ENCODE data around the gene UFM1.
"Not testable (repeated sequence)": the region's sequence is repeated elsewhere in the genome, so short reads cannot be mapped to it uniquely, and the experiment has no call there.

UFM1 gene

DNA sequence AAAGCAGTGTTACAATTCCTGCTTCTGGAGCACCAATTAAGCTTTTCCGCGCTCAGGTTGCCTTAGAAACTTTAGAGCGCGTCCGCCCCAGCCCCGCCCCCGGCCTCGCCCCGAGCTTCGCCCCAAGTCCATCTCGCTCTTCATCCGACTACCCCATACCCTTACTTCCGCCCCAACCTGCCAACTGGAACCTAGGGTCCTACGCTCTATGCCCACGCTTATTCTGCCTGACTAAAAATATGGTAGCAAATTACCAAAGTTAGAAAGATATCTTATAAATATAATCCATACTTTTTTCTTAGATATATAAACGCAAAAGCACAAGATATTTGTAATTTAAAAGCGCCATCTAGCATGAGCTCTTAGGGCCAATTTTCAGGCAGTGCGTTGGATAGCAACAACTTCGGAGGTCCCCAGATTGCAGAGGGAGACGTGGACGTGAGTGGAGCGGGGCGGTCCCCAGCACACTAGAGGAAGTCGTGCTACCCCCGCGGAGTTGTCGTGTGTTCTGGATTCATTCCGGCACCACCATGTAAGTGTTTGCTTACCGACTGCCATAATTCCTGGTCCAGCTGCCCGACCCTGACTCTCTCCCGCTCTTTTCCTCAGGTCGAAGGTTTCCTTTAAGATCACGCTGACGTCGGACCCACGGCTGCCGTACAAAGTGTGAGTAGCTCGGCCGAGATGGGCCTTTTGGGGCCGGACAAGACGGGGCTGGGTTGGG is at the start of gene UFM1:
UFM1 (plus strand) TSS at position 462 of the 724 bp plus-strand sequence; CDS start at position 531, 69 bp downstream.
- peak; percentile 66 to 81 for DNase-seq (ENCODE audit: low read depth in 2 of 2)

DNA sequence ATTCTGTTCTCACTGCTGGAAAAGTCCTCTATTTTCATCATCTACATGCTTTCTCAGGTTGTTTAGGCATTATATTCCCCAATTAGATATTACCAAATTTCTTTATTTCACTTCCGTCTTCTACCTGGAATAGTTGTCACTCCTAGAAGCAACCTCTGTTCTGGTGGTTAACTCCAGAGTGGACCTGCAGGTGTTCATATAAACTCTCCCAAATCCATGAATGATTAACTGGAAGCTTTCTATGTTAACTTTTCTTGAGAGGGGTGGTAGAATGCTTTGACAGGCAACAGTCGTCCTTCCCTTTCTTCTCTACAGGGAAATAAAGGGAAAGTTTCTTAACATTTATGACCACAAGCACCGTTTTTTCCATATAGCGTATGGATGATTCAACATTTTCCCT is 48.4 kb upstream of the UFM1 start:
- DNase-seq (ENCODE audit: low read depth in 2 of 2) = no peak

DNA sequence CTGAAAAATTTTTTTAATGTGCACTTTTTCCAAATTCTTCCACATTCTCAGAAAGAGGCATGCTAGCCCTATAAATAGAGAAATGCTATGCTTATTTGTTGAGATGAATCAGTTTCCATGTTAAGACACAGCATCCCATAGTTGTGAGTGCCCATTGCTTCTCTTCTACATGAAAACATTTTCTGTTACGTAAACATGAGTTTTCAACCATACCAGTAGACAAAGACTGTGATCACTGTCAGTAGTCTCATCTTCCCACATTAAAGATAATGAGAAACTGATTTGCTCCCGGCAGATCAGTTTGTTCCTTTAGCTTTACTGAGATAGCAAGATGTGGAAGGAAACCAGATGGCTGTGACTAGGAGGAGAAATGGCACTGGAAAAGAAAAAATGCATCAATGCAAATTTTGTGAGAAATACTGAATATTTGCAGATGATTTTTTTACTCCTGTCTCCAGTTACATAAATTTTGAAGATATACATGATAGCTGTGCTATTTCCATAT is 45.8 kb upstream of the UFM1 start:
- no peak for DNase-seq (ENCODE audit: low read depth in 2 of 2)

DNA sequence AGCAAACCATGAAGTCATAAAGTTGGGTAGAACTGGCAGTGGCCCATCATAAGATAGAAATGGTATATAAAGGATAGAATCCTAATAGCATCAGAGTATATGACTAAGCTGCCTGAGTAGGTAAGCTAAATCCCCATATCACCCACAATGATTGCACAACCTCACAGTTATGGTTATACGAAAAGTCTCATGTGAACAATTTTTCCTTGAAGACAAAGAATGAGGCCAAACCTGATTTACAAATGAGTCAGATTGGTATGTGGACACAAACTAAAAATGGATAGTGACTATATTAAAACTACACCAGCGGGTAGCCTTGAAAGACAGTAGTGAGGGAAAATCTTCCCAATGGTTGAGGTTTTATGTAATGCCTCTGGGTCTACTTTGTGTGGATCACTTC is 40.9 kb upstream of the UFM1 start:
- DNase-seq (ENCODE audit: low read depth in 2 of 2) = no peak

DNA sequence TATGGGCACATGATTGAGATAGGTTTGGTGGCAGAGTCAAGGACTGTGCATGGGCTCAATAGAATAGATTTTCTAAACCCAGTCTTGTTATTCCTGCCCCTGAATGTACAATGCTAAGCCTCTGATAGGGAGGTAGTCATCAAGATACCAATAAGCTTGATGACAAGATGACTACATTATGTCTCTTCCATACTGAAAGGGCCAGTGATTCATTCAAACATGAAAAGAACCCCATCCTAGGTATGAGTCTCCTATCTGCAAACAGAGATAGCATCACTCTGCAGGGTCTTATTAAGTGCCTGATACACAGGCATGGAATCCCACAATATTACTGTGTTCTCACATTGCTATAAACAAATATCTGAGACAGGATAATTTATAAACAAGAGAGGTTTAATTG is 40.3 kb upstream of the UFM1 start:
- no peak for DNase-seq (ENCODE audit: low read depth in 2 of 2)

- not testable (repeated sequence) for DNase-seq (ENCODE audit: low read depth in 2 of 2)
These were observed 38.5 kb upstream of the UFM1 start for GRCh38 chr13:38311175-38311574.

DNA sequence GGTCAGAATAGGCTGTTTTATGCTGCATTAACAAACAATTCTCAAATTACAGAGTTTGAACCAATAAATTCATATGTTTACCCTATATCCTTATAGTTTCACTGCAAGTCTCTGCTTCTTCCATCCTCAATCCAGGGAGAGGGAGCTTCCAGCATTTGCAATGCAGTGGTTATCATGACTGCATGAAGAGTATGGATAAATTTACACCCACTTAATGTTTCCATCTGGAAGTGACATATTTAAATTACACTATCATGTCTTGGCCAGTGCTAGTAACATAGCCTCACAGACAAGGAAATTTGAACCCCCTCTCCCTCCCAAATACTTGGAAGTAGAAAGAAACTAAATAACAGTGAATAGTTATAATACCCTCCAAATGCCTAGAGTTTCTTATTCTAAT is 33.5 kb upstream of the UFM1 start:
- DNase-seq (ENCODE audit: low read depth in 2 of 2) = no peak

GRCh38 chr13:38321654-38322053 is 28.0 kb upstream of the UFM1 start:
- no peak for DNase-seq (ENCODE audit: low read depth in 2 of 2)

GRCh38 chr13:38325426-38325825 is 24.2 kb upstream of the UFM1 start:
- no peak for DNase-seq (ENCODE audit: low read depth in 2 of 2)

- DNase-seq (ENCODE audit: low read depth in 2 of 2) = no peak
These were observed 21.0 kb upstream of the UFM1 start for GRCh38 chr13:38328699-38329098.

GRCh38 chr13:38334845-38335244 is 14.8 kb upstream of the UFM1 start:
- no peak for DNase-seq (ENCODE audit: low read depth in 2 of 2)

DNA sequence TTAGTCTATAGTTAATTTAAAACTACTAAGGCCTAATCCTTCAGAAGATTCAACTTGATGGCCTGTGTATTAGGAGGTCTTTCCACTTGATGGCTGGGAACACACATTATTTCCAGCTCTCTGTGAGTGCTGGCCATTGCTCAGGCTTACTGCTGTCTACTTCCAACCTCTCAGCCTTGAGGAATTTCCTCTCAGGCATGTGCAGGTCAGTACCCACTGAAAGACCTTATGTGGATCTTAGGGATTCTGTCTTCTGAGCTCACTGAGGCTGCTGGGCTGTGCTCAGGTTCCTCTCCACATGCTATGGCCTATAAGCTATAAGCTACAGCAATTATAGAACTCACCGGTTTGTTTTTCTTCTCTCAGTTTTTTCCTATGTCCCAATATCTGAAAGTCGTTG is 11.6 kb upstream of the UFM1 start:
- no peak for DNase-seq (ENCODE audit: low read depth in 2 of 2)

- DNase-seq (ENCODE audit: low read depth in 2 of 2) = no peak
These were observed 9.0 kb upstream of the UFM1 start for GRCh38 chr13:38340624-38341023.

DNA sequence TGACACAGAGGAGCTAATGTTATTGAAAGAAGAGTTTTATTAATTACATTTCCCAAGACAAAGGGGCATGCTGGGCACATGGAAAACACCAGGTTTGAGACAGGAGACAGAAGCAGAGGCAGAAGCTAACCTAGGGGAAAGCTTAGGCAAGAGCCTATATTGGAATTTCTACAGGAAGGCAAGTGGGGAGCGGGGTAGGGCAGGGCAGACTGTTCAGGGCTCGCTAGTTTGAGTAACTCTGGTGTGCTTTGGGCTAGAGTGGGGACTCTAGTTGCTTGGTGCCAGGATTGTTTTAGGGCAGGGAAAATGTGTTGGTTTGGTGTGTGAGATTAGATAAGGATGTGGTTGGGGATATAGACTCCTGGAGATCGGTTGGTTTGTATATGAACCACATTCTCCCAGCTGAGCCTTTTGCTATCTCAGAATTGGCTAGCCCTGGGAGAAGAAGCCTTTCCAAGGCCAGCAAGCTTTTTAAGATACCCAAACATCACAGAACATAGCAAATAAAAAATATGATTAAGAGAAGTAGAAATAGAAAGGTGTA is 8.4 kb upstream of the UFM1 start:
- no peak for DNase-seq (ENCODE audit: low read depth in 2 of 2)

GRCh38 chr13:38346764-38347163 is 2.9 kb upstream of the UFM1 start:
- no peak for DNase-seq (ENCODE audit: low read depth in 2 of 2)

DNA sequence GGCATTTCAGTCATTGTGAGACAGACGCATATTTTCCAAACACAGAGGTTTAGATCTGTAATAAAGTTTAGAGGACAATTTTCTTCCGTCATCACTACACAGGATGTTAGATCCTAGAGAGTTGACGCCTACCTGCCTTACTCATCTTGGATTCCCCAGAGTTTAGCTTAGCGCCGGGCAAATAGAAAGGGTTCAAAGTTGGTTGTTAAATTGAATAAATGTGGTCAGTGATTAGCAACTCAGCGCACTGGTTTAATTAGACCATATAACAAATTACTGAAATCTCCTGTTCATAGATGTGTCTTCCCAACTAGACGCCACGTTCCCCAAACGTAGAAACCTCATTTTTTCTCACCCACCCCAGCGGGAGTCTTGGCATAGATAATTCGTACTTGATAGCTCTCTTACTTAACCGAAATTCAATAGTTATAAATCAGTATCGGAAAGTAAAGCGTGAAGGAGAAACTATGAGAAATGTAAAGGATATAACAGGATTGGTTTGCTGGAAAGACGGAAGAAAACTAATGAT is 726 bp upstream of the UFM1 start:
- DNase-seq (ENCODE audit: low read depth in 2 of 2) = peak in 1 of 2 experiments; percentile 9

DNA sequence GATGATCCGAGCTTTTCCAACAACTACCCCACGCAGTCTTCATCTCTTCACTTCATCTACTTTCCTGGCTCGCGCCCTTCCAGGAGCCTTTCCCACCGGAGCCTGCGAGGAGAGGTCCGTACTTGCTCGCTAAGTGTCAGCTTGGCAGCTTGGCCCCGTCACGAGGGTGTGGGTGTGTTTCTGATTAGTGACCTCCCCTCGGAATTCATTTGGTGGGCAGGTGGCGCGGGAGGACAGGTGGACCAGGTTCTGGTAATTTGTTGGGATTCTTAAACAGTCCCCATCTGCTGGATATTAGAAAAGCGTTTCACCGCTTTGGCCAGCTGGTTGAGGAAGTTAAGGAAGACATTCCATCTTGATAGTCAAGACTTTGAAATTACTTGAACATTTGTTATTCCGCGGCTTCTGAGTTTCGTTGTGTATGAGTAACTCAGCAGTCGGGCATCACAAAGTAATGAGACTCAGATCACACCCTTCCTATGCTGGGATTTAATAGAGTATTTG is 515 bp downstream of the UFM1 start:
- DNase-seq (ENCODE audit: low read depth in 2 of 2) = peak; percentile 5 to 47

DNA sequence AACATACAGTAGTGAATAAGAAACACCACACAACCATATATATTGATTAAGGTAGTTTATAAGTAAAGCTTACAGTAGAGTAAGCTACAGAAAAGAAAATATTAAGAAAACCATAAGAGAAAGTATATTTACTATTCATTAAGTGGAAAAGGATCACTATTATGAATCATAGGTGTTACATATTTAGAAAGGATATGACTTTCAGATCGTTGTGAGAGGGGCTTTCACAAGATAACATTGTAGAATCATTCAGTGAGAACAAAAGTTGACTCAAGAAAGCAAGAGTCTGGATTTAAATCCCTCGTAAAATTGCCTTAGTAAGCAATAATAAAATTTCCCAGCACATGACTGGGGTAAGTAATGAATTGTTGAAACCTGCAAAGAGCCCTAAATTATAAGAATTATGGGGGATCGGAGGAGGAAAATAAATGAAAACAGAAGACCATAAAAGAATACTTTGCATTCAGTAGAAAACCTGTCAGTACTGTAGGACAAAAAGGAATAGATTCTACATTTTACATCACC is 6.0 kb downstream of the UFM1 start:
- no peak for DNase-seq (ENCODE audit: low read depth in 2 of 2)

GRCh38 chr13:38358684-38359083 is 9.0 kb downstream of the UFM1 start:
- DNase-seq (ENCODE audit: low read depth in 2 of 2) = no peak

GRCh38 chr13:38361542-38362262 is 12.1 kb downstream of the UFM1 start:
- no peak for DNase-seq (ENCODE audit: low read depth in 2 of 2)

DNA sequence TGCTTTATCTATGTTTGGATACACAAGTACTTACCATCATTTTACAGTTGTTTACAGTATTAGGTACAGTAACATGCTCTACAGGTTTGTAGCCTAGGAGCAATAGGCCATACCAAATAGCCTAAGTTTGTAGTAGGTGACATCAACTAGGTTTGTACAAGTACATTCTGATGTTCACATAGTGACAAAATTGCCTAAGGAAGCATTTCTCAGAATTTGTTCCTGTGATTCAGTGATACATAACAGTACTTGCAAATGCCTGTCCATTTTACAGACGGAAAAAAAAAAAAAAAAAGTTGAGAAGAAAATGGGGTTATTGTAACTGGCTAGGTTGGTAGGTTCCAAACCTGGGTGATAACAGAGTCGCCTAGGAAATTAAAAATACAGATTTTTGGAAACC is 13.6 kb downstream of the UFM1 start:
- DNase-seq (ENCODE audit: low read depth in 2 of 2) = no peak

DNA sequence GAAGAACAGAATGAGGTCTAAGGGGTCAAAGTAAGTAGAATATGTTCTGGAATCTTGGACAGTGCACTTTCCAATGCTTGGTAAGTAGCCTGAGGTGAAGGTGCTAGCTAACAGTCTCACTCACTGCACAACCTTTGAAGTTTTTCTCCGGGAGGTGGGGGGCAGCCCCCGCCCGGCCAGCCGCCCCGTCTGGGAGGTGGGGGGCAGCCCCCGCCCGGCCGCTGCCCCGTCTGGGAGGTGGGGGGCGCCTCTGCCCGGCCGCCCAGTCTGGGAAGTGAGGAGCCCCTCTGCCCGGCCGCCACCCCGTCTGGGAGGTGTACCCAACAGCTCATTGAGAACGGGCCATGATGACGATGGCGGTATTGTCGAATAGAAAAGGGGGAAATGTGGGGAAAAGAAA is 14.1 kb downstream of the UFM1 start:
- DNase-seq (ENCODE audit: low read depth in 2 of 2) = not testable (repeated sequence)

Data from stimulated activated CD4-positive, alpha-beta T cell treated with anti-CD3 and anti-CD28 coated beads, Interleukin-12 subunit alpha, Interleukin-12 subunit beta, amount 100 ng/mL, for 24 hours (primary cell).